Motor neuron (in vitro differentiated cells): ENCODE measurements around the gene TRIM65. TPM values are rescaled to one million over a fixed set of nuclear protein-coding genes. Genes with fewer than 3 reads are reported as not detected.
"Not testable (repeated sequence)": the region's sequence is repeated elsewhere in the genome, so short reads cannot be mapped to it uniquely, and the experiment has no call there.

ENCODE experiments used
- ATAC-seq, 8 experiments: fragments of 200-7000 bp; cut with Tn5 transposase; replicated peaks in 6 of 8; 2 replicates each; pipeline ENCODE4 v1.8.0; 2021; ENCODE audit warnings: mild to moderate bottlenecking in 8 of 8, moderate library complexity in 8 of 8
- H3K27ac ChIP-seq, 2 donors: fragments of 250-450 bp; sonication (Bioruptor Pico); 2 replicates each; pipeline ENCODE4 v1.9.0; 2021; ENCODE audit warnings: antibody characterized with exemption in 2 of 2, mild to moderate bottlenecking in 2 of 2, moderate library complexity in 1 of 2
- H3K4me1 ChIP-seq, 2 donors: fragments of 250-450 bp; sonication (Bioruptor Pico); replicated peaks in 1 of 2; 2 replicates each; pipeline ENCODE4 v1.6.1; 2021; ENCODE audit warnings: antibody characterized with exemption in 2 of 2, mild to moderate bottlenecking in 2 of 2, moderate library complexity in 1 of 2
- H3K4me3 ChIP-seq, 5 donors: fragments of 250-450 bp; sonication (Bioruptor Pico); 2 replicates each; pipeline ENCODE4 v1.9.0; 2021; ENCODE audit warnings: antibody characterized with exemption in 5 of 5, mild to moderate bottlenecking in 5 of 5, moderate library complexity in 4 of 5
- WGBS, 10 experiments: fragments of 450-650 bp; shearing (Covaris generic); methylation state at CpG; one replicate each; pipeline ENCODE4 v1.0.0; 2022; 5-methylcytosine and 5-hydroxymethylcytosine counted together
- in situ Hi-C, 9 experiments: fragments of 400-800 bp; cut with MboI; loops; one replicate each; pipeline ENCODE4 v1.15.0; 2021; ENCODE audit warnings: low sequenced_read_pairs in 9 of 9, low pct_unique_long_range_greater_than_20kb in 2 of 9; ENCODE audit not compliant: unreplicated experiment in 9 of 9
- total RNA-seq, 8 experiments: library from RNA; unstranded; fragments of 300-600 nt; gene quantifications; 2 replicates each; pipeline versions ENCODE4 v1.2.3 to v1.2.4, GENCODE V29; 2022

The TRIM65 gene
- total RNA-seq, 8 experiments from 2014 or later, result 8.7 to 22.5 (median 13.4) TPM

- peaks cover 5 to 18% of the 10 kb centered on the region in 2 donors for H3K4me1 ChIP-seq
- in situ Hi-C loops, result no loop called here
- WGBS, 10 experiments, result no CpG with 5 or more reads among the region's 18 CpGs
- H3K4me3 ChIP-seq, result no peak overlapping the region
- no peak for ATAC-seq
- no peak overlapping the region for H3K27ac ChIP-seq
These were observed 21.4 kb downstream of the TRIM65 start for GRCh38 chr17:75875182-75875939.

GRCh38 chr17:75874323-75875181, 22.2 kb downstream of the TRIM65 start:
- Histone ChIP-seq H3K27ac (no peak overlapping the region), H3K4me1 (peaks cover 6 to 18% of the 10 kb centered on the region in 2 donors), H3K4me3 (no peak overlapping the region)
- WGBS, 10 experiments, result 60 to 91% (median 72%) methylated on average over 3 to 5 of the region's 38 CpGs; no CpG with 5 or more reads in 6 of the 10 experiments
- ATAC-seq, result no peak
- in situ Hi-C loops, result no loop called here

GRCh38 chr17:75873587-75874322, 23.0 kb downstream of the TRIM65 start:
- 10 to 100% (median 70%) methylated on average over 1 to 3 of the region's 11 CpGs; no CpG with 5 or more reads in 3 of the 10 experiments for WGBS, 10 experiments
- no peak overlapping the region for H3K27ac ChIP-seq
- no peak overlapping the region for H3K4me3 ChIP-seq
- ATAC-seq, result no peak
- in situ Hi-C loops, result no loop called here
- H3K4me1 ChIP-seq, result peaks cover 12 to 22% of the 10 kb centered on the region in 2 donors

GRCh38 chr17:75872434-75873351, 24.1 kb downstream of the TRIM65 start:
- no peak overlapping the region for H3K4me3 ChIP-seq
- peaks cover 12 to 18% of the 10 kb centered on the region in 2 donors for H3K4me1 ChIP-seq
- no peak overlapping the region for H3K27ac ChIP-seq
- peak; percentile 46 to 84 (median 57) for ATAC-seq
- WGBS, 10 experiments, result 30 to 100% (median 70%) methylated on average over 1 to 3 of the region's 13 CpGs; no CpG with 5 or more reads in 4 of the 10 experiments
- in situ Hi-C loops, result no loop called here

- in situ Hi-C loops, H3K27ac ChIP-seq, ATAC-seq, H3K4me3 ChIP-seq: not testable (repeated sequence)
- peaks cover 8 to 13% of the 10 kb centered on the region in 2 donors for H3K4me1 ChIP-seq
- WGBS, 10 experiments, result 50 to 96% (median 93%) methylated on average over 2 to 4 of the region's 10 CpGs; no CpG with 5 or more reads in 5 of the 10 experiments
These were observed 26.5 kb downstream of the TRIM65 start for GRCh38 chr17:75870228-75870627.

- Histone ChIP-seq H3K4me3 (no peak overlapping the region), H3K27ac (no peak overlapping the region), H3K4me1 (peaks cover 8 to 20% of the 10 kb centered on the region in 2 donors)
- peak; percentile 5 to 84 (median 30) for ATAC-seq
- in situ Hi-C loops, result no loop called here
- 0 to 92% (median 66%) methylated on average over 2 to 7 of the region's 23 CpGs; no CpG with 5 or more reads in 3 of the 10 experiments for WGBS, 10 experiments
These were observed 27.2 kb downstream of the TRIM65 start for GRCh38 chr17:75869282-75870141.

GRCh38 chr17:75868730-75869281, 27.9 kb downstream of the TRIM65 start:
- H3K27ac ChIP-seq, ATAC-seq, H3K4me3 ChIP-seq, in situ Hi-C loops: not testable (repeated sequence)
- peaks cover 8 to 20% of the 10 kb centered on the region in 2 donors for H3K4me1 ChIP-seq
- 13 to 100% methylated on average over 1 to 3 of the region's 12 CpGs; no CpG with 5 or more reads in 8 of the 10 experiments for WGBS, 10 experiments

- H3K4me1 ChIP-seq, result peaks cover 8 to 13% of the 10 kb centered on the region in 2 donors
- 46 to 100% (median 65%) methylated on average over 3 to 11 of the region's 17 CpGs for WGBS, 10 experiments
- H3K27ac ChIP-seq, H3K4me3 ChIP-seq, ATAC-seq, in situ Hi-C loops: not testable (repeated sequence)
These were observed 31.2 kb downstream of the TRIM65 start for GRCh38 chr17:75865404-75866188.

GRCh38 chr17:75864887-75865286, 31.9 kb downstream of the TRIM65 start:
- in situ Hi-C loops, H3K27ac ChIP-seq, H3K4me3 ChIP-seq, ATAC-seq: not testable (repeated sequence)
- 63 to 100% (median 84%) methylated on average over 1 to 4 of the region's 4 CpGs; no CpG with 5 or more reads in 2 of the 10 experiments for WGBS, 10 experiments
- H3K4me1 ChIP-seq, result peaks cover 8 to 13% of the 10 kb centered on the region in 2 donors

- in situ Hi-C loops, result no loop called here
- peak; percentile 38 to 90 (median 56) for ATAC-seq
- 0 to 43% (median 33%) methylated on average over 1 to 7 of the region's 8 CpGs; no CpG with 5 or more reads in 4 of the 10 experiments for WGBS, 10 experiments
- Histone ChIP-seq H3K4me1 (peaks cover 5 to 11% of the 10 kb centered on the region in 2 donors), H3K4me3 (no peak overlapping the region), H3K27ac (no peak overlapping the region)
These were observed 32.3 kb downstream of the TRIM65 start for GRCh38 chr17:75864448-75864871.
